HG03045 (cell line): Measurements from ENCODE around the gene VRK2.
"Not testable (repeated sequence)": the region's sequence is repeated elsewhere in the genome, so short reads cannot be mapped to it uniquely, and the experiment has no call there.

Source experiments
- ATAC-seq: cut with Tn5 transposase; IDR thresholded peaks from one replicate; pipeline ENCODE4 v1.9.1; 2021; ENCODE audit warnings: mild to moderate bottlenecking, moderate library complexity; ENCODE audit not compliant: unreplicated experiment

The VRK2 gene

DNA sequence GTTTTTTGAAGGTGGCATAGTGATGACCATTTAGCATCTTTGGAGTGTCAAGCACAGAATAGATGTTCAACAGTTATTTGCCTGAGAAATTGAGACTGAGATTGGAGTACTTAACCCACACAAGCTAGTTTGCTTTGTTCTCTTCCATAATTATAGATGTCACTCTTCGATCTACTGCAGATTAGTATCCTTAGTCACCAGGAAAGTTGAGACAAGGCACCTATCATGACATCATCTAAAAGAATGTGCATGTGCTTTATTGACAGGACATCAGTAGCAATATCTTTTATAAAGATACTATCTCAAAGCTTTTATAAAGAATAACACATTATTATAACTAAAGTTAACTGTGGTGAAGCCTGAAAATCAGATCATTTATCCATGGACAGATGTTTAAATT, 6.4 kb downstream of the VRK2 start:
- ATAC-seq = no peak

DNA sequence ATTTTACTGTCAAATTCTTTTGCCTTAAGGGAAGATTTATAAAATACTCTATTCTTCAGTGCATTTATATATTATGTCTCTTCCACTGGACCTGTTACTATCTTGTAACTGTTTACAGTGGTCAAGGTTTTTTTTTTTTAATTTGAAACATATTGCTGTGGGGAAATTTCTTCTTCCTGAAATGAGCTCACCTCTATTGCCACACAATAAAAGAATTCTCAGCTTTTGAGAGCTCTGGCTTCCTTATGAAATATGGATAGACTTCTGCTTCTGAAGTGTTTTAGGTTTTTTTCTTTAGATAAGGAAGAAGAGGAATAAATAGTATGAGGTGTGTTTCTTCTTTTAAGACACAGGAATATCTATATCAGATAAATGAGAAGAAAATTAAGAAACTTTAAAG, 7.7 kb downstream of the VRK2 start:
- no peak for ATAC-seq

DNA sequence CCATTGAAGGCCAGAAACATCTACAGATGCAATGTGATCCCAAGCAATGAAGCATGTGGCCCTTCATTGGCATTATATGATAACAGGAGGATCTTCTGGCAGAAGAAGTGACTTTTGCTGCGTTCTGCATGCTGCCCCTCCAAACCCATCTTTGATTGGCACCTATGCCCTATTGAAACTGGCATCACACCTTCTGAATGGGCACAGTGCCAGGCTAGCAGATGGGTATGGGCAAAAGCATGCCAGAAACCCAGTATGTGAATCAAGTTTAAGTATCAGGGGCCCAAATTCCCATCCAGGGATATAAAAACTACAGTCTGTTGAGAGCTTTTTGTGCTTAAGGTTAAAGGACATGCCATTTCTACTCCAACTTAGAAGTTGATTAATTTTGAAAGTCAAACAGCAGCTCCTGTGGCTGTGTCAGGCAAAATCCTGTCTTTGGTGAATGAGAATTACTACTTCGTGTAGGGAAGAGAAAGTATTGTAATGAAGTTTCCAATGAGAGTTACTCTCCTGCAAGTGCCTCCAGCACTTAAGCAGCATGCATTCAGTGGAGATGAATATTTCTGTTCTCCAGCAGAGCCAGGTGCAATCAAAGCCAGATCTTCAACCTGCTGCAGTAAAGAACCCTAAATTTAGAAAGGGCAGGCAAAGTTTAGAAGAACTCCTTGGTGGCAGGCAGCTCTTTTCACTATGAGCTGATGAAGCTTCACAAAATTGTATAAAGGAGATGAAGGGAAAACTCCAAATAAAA, 8.6 kb downstream of the VRK2 start:
- ATAC-seq = no peak

DNA sequence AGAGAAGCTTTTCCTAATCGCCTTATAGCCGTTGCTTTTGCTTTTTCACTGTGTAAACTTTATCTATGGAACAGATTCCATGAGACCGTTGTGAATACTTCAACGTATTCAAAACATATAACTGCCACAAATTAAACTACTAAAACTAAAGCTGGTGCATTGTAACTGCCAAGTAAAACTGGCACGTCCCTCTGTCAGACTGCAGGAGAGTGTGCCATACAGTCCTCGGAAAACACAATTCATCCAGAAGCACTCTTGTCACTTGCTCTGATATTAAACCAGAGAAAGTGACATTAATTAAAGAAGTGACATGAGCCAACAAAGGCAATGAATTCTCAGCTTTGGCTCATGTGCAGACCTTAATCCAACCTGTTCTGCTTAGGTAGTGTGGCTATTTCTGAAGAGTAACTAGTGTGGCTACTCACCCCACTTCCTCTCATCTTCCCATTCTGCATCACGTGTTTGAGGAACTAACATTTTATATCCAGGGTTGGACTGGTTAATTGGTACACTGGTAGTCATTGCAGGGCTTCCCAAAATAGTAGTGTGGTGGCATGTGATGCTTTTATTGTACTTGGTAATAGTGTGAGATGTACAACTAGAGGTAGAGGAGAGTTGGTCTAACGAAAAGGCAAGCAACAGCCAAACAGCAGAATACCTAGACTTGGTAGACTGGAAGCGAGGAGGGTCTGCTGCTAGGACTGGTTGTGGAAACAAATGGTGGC, 9.7 kb downstream of the VRK2 start:
- no peak for ATAC-seq

DNA sequence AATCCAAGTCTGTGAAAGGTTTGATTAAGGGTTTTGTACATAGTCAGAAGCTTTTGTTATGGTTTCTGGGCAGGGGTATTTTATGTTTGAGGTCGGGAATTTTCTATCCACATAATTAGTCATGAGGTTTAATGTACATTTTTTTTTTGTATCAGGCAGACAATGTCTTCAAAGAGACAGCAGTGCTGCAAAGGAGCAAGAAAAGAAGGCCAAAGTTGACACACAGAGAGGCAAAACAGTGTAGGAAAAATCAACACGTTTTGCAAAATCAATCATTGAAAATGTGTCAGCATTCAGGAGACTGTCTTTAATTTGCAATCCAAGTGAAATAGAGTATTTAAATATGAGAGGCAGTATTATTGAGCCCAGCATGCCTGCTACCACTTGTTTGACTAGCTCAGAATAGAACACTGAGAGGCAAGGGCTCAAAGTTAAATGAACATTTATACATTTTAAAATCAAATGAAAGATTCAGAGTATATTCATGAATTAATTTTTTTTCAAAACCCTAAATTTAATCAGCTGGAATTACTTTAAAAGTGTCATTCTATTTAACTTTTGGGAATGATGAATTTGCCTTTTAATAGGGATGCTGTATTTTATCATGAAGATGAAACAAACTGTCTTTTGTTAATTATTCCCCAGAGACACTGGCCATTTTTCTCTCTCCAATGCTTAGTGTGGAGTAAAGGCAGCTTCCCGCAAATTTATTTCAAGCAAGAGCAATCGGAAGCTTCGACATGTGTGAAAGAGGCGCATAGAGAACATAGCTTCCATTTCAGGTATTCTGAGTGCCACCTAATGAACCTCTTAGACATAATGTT, 11.3 kb downstream of the VRK2 start:
- ATAC-seq = no peak

DNA sequence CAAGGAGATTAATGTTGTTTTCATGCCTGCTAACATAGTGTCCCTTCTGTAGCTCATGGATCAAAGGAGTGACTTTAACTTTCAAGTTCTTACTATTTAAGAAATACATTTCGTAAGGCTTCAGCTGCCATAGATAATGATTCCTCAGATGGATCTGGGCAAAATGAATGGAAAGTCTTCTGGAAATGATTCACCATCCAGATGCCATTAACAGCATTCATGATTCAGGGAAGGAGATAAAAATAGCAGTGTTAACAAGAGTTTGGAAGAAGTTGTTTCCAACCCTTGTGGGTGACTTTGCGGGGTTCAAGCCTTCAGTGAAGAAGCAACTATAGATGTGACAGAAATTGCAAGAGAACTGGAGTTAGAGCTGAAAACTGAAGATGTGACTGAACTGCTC, 17.0 kb downstream of the VRK2 start:
- no peak for ATAC-seq

DNA sequence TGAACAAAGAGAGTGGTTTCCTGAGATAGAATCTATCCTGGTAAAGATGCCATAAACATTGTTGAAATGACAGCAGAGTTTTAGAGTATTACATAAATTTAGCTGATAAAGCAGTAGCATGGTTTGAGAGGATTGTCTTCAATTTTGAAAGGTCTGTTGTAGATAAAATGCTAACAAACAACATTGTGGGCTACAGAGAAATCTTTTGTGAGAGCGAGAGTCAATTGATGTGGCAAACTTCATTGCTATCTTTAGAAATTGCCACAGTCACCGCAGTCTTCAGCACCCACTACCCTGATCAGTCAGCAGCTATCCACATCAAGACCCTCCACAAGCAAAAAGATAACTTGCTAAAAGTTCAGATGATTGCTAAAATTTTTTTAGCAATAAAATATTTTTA, 17.5 kb downstream of the VRK2 start:
- no peak for ATAC-seq

DNA sequence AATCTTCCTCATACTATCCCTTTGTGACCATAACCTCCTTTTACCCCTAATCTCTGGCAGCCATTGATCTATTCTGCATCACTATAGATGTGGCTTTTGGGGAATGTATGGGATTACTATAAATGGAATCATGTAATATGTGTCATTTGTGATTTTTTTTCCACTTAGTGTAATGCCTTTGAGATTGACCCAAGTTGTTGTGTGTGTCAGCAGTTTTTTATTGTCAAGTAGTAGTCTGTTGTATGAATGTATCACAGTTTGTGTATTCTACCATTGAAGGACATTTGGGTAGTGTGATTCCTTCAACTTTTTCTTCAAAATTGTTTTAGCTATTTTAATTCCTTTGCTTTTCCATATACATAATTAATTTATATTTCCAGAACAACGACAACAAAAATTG, 18.6 kb downstream of the VRK2 start:
- ATAC-seq = no peak

DNA sequence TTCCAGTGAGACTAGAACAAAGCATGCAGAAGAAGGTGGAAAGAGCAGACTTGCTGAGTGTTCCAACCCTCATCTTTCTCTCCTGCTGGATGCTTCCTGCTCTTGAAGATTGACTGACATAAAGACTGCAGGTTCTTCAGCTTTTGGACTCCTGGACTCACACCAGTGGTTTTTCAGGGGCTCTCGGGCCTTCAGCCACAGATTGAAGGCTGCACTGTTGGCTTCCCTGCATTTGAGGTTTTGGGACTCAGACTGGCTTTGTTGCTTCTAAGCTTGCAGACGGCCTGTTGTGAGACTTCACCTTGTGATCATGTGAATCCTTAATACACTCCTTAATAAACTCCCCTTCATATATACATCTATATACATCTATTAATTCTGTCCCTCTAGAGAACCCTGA, 20.4 kb downstream of the VRK2 start:
- no peak for ATAC-seq

DNA sequence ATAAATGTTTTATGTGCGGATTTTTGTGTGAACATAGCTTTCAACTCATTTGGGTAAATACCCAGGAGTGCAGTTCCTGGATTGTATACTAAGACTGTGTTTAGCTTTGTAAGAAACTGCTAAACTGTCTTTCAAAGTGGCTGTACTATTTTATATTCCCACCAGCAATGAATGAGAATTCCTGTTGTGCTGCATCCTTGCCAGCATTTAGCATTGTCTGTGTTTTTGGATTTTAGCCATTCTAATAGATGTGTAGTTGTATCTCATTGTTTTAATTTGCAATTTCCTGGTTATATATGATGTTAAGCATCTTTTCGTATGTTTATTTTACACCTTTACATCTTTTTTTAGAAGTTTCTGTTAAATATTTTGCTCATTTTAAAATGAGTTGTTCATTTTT, 24.2 kb downstream of the VRK2 start:
- no peak for ATAC-seq

DNA sequence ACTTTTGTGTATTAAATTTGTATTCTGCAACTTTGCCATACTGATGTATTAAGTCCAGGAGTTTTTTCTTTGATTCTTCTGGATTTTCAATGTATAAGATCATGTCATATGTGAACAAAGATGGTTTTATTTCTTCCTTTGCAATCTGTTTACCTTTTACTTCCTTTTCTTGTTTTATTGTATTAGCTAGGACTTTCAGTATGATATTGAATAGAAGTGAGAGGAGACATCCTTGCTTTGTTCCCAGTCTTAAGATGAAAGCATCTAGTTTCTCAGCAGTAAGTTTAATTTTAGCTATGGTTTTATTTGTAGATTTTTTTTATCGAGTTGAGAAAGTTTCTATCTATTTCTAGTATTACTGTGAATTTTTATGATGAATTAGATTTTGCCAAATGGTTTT, 25.5 kb downstream of the VRK2 start:
- ATAC-seq = no peak

DNA sequence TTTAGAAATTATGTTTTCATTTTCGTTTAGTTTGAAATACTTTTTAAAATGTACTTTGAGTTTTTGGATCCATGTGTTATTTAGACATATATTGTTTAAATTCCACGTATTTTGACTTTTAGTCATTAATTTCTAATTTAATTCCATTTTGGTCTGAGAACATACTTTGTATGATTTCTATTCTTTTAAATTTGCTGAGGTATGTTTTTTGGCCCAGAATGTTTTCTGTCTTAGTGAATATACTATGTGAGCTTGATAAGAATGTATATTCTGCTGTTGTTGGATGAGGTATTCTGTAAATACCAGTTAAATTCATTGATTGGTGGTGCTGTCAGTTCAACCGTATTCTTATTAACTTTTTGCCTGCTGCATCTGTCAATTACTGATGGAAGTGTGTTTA, 26.4 kb downstream of the VRK2 start:
- no peak for ATAC-seq

DNA sequence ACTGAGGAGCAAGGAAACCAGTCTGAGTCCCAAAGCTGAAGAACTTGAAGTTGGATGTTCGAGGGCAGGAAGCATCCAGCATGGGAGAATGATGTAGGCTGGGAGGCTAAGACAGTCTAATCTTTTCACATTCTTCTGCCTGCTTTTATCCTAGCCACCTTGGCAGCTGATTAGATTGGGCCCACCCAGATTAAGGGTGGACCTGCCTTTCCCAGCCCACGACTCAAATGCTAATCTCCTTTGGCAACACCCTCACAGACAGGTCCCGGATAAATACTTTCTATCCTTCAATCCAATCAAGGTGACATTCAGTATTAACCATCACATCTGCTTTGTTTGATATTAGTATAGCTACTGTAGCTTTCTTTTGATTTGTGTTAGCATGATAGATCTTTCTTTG, 27.1 kb downstream of the VRK2 start:
- ATAC-seq = no peak

DNA sequence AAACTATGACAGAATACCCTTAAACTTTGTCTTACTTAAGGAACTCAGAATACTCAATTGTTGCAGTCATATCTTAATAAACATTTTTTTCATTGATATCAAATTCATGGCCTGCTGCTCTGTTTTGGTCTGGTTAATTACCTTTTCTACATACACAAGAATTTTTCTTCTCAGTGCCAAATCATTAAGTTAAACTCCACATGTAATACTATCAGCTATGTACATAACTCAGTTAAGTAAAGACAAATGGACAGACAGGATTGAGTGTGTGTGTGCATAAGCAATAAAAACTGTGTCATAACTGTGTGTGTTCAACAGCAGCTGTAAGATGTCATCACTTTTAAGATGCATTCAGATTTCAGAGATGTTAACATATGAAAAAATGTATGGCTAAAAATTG, 34.4 kb downstream of the VRK2 start:
- ATAC-seq = no peak

DNA sequence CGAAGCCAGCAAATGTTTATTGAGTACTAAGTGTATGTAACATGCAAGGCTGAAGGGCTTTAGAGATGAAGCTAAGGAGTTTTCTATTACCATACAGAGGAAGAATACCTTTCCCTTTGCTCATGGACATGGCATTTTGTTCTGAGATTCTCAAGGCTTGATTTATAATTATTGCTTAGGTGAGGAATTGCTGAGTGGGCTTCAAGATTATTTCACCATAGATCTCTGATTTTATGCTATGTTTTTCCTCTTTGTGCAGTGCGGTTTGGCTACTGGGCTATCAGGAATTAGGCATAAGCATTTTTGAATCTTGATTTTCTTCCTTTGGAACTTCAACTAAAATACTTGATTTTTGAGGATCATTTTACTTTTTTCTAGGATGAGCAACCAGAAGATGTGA, 42.5 kb downstream of the VRK2 start:
- ATAC-seq = no peak

DNA sequence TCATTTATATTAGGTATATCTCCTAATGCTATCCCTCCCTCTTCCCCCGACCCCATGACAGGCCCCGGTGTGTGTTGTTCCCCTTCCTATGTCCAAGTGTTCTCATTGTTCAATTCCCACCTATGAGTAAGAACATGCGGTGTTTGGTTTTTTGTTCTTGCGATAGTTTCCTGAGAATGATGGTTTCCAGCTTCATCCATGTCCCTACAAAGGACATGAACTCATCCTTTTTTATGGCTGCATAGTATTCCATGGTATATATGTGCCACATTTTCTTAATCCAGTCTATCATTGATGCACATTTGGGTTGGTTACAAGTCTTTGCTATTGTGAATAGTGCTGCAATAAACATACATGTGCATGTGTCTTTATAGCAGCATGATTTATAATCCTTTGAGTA, 46.2 kb downstream of the VRK2 start:
- ATAC-seq = not testable (repeated sequence)

DNA sequence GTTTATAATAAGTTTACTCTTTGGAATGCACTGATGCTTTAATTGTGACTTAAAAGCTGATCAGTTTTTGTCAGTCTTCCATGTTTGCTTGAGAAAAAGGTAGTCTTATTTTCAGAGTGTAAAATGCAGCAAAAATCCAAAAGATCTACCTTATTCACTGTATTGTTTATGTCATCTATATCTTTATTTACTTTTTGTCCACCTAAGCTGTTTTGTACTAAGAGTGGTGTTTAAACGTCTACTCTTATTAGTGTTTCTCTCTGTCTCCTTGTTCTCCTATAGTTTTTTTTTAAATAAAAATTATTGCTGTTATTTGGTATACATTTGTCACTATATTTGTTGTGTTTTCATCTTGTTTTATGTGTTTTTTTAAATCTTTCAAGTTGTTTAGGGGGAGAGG, 50.4 kb downstream of the VRK2 start:
- ATAC-seq = no peak

DNA sequence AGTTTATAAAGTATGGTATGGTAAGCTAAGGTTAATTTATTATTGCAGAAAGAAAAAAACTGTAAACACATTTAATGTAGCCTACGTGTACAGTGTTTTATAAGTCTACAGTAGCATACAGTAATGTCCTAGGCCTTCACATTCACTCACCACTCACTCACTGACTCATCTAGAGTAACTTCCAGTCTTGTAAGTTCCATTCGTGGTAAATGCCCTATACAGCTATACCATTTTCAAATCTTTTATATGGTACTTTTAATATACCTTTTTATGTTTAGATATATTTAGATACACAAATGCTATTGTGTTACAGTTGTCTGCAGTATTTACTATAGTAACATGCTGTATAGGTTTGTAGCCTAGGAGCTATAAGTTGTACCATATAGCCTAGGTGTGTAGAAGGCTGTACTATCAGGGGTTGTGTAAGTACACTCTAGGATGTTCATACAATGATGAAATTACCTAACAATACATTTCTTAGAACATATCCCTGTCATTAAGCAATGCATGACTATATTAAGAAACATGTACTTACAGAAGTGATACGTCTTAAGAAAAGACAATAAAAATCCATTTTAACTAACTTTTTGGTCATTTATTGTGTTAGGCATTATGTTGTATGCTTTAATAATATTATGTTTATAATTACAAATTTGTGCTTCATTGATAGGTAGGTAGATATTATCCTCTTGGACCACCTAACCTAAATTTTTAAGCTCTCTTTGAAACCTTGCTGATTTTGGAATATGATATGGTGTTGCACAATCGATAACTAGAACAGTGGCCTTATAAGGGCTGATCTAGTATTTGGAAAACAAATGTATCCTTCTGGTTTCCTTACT, 51.9 kb downstream of the VRK2 start:
- ATAC-seq = no peak

DNA sequence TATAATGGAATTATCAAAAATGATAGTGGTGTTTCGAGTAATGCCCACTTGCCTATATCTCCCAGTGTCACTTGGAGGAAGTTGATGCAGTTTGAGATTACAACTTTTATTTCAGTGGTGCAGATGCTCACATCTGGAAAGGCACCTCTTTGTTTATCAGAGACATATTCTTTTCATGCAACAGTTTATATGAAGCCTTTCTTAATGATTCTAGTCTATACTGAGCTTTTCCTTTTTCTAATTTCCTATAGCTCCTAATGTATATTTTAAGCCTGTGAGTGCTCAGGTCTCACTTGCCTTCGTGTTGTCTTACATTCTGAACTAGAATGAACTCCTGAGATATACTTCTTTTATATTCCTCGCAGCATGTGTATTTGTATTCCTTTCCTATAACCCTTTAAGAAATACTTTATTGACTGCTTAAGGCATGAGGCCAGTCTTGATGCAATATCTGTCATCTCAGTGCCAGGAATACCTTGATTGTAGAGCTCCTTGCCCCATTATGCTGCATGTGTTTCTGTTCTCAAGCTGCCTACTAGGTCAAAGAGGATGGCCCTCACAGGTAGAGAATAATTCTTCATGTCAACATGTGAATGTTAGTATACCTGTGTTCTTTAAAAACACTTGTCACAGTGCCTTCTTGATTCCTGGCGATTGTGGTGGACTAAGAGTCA, 52.6 kb downstream of the VRK2 start:
- no peak for ATAC-seq

DNA sequence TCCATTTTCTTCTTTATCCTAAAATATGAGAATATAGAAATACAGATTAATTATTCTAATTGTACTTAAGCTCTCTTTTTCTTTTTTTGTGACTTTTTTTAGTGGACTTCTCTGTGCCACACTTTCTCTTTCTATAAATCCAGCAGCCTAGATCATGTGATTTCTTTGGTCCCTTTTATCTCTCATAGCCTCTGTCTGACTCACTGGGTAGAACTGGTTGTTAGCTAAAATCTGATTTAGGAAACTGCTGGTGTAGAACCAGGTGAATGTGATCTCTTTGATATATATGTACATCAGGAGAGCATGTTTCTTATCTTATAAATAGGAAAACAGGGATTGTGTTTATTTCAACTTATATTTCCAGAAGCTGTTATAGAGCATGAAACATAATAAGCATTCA, 54.9 kb downstream of the VRK2 start:
- no peak for ATAC-seq
